ENCODE measurements around the gene RYR1. TPM values are rescaled to one million over a fixed set of nuclear protein-coding genes. Genes with fewer than 3 reads are reported as not detected.

The RYR1 gene
- total RNA-seq, 1 donor from 2014 or later = 1.3 TPM

- Mint-ChIP-seq H3K27ac (ENCODE audit: unreplicated experiment) (no peak overlapping the region), H3K4me1 (ENCODE audit: unreplicated experiment) (no peaks in the 10 kb centered on the region), H3K4me3 (ENCODE audit: unreplicated experiment) (no peak overlapping the region), H3K9me3 (ENCODE audit: unreplicated experiment) (no peaks in the 10 kb centered on the region), H3K36me3 (ENCODE audit: low read depth, unreplicated experiment) (peaks cover 18% of the 10 kb centered on the region), H3K27me3 (ENCODE audit: unreplicated experiment) (peaks cover 11% of the 10 kb centered on the region)
- DNase-seq (ENCODE audit: low spot score) = no peak
- no peak for TF ChIP-seq CTCF (IDR thresholded peaks at IDR 0.05; ENCODE audit: unreplicated experiment)
Observed at GRCh38 chr19:38531515-38531914, 98.0 kb downstream of the RYR1 start.

- peaks cover 11% of the 10 kb centered on the region for H3K27me3 Mint-ChIP-seq (ENCODE audit: unreplicated experiment)
- no peaks in the 10 kb centered on the region for H3K9me3 Mint-ChIP-seq (ENCODE audit: unreplicated experiment)
- peaks cover 25% of the 10 kb centered on the region for H3K36me3 Mint-ChIP-seq (ENCODE audit: low read depth, unreplicated experiment)
- H3K4me3 Mint-ChIP-seq (ENCODE audit: unreplicated experiment) = no peak overlapping the region
- H3K27ac Mint-ChIP-seq (ENCODE audit: unreplicated experiment) = no peak overlapping the region
- H3K4me1 Mint-ChIP-seq (ENCODE audit: unreplicated experiment) = no peaks in the 10 kb centered on the region
- no peak for DNase-seq (ENCODE audit: low spot score)
- TF ChIP-seq CTCF (IDR thresholded peaks at IDR 0.05; ENCODE audit: unreplicated experiment) = no peak
Observed at GRCh38 chr19:38532939-38533338, 99.4 kb downstream of the RYR1 start.

- H3K36me3 Mint-ChIP-seq (ENCODE audit: low read depth, unreplicated experiment) = peaks cover 28% of the 10 kb centered on the region
- DNase-seq (ENCODE audit: low spot score) = no peak
- no peaks in the 10 kb centered on the region for H3K4me1 Mint-ChIP-seq (ENCODE audit: unreplicated experiment)
- H3K27me3 Mint-ChIP-seq (ENCODE audit: unreplicated experiment) = peaks cover 11% of the 10 kb centered on the region
- H3K4me3 Mint-ChIP-seq (ENCODE audit: unreplicated experiment) = no peak overlapping the region
- H3K9me3 Mint-ChIP-seq (ENCODE audit: unreplicated experiment) = no peaks in the 10 kb centered on the region
- TF ChIP-seq CTCF (IDR thresholded peaks at IDR 0.05; ENCODE audit: unreplicated experiment) = no peak
- no peak overlapping the region for H3K27ac Mint-ChIP-seq (ENCODE audit: unreplicated experiment)
Observed at GRCh38 chr19:38534574-38534973, 101.1 kb downstream of the RYR1 start.

GRCh38 chr19:38535212-38535611 is 101.7 kb downstream of the RYR1 start:
- no peak for TF ChIP-seq CTCF (IDR thresholded peaks at IDR 0.05; ENCODE audit: unreplicated experiment)
- Mint-ChIP-seq H3K27me3 (ENCODE audit: unreplicated experiment) (peaks cover 11% of the 10 kb centered on the region), H3K36me3 (ENCODE audit: low read depth, unreplicated experiment) (peaks cover 28% of the 10 kb centered on the region), H3K9me3 (ENCODE audit: unreplicated experiment) (no peaks in the 10 kb centered on the region), H3K27ac (ENCODE audit: unreplicated experiment) (no peak overlapping the region), H3K4me3 (ENCODE audit: unreplicated experiment) (no peak overlapping the region), H3K4me1 (ENCODE audit: unreplicated experiment) (no peaks in the 10 kb centered on the region)
- no peak for DNase-seq (ENCODE audit: low spot score)

DNA sequence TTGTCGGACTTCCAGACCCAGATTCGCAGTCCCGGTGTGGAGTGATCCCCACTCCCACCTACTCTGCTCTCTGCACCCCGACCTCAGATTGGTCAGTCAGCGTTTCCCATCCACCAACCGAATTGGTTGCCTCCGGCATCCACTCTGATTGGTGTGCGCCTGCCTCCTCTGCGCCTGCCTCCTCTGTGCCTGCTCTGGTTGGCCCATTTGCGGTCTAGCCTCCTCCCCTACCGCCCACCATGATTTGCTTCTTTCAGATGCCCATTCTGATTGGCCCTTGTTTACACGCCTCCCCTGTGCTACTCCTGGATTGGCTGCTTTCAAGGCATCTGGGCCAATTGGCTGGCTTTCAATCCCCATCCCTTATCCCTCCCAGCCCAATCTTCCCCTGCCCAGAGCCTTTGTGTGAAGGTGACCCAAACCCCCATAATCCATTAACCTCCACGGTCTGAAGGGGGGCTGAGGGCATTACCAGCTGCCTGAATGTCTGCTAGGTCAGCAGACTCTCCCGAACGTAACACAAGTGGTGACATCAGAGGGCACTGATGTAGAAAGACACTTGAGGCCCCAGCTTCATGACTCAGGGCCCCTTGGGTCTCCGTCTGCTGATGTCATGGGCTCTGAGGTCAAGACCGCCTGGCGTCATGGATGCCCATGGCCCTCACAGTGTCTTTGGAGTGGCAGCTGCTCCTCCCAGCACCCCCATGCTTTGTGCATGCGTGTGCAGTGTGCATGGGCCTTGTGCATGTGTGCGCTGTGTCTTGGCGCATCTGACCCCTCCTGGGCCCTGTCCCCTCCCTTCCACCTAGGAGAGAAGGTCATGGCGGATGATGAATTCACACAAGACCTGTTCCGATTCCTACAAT is 103.8 kb downstream of the RYR1 start:
- no peak overlapping the region for H3K27ac Mint-ChIP-seq (ENCODE audit: unreplicated experiment)
- no peak for DNase-seq (ENCODE audit: low spot score)
- TF ChIP-seq CTCF (IDR thresholded peaks at IDR 0.05; ENCODE audit: unreplicated experiment) = no peak
- H3K9me3 Mint-ChIP-seq (ENCODE audit: unreplicated experiment) = no peaks in the 10 kb centered on the region
- peaks cover 28% of the 10 kb centered on the region for H3K36me3 Mint-ChIP-seq (ENCODE audit: low read depth, unreplicated experiment)
- H3K4me1 Mint-ChIP-seq (ENCODE audit: unreplicated experiment) = no peaks in the 10 kb centered on the region
- H3K4me3 Mint-ChIP-seq (ENCODE audit: unreplicated experiment) = no peak overlapping the region
- peaks cover 11% of the 10 kb centered on the region for H3K27me3 Mint-ChIP-seq (ENCODE audit: unreplicated experiment)
